Measurements from ENCODE around the gene PCYOX1L. TPM values are rescaled to one million over a fixed set of nuclear protein-coding genes. Genes with fewer than 3 reads are reported as not detected.

Gene PCYOX1L
- total and polyA plus RNA-seq, 9 of the 15 experiments (the other 6 are each of a cell fraction or from before 2014, with no cell fraction given), result 2.3 to 17.9 (median 6.0) TPM

DNA sequence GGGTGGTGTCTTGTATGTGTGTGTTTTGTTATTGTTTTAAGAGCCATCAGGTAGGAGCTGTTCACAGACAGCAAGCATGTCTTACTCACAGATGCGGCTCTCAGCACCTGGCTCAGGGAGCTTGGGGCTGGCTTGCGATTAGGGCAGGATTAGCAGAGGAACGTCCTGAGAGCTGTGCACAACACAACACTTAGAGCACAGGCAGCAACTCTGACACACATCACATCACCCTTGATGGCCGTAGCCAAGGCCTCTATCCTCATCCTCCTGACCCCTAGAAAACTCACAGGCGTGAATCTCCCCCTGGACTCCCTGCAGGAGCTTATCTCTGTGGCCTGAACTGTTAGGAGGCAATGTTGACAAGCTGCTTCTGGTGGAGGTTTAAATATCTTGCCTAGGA is 28.3 kb downstream of the PCYOX1L start (continued):
- TF ChIP-seq CTCFL (IDR thresholded peaks at IDR 0.05; ENCODE audit: borderline replicate concordance, insufficient read depth, low read depth, low read length, poor library complexity, severe bottlenecking) (no peak), CBX2 (IDR thresholded peaks at IDR 0.05; ENCODE audit: insufficient read depth, low read length, poor library complexity, severe bottlenecking) (no peak), ZNF584 (CRISPR knock-in tag; IDR thresholded peaks at IDR 0.05; ENCODE audit: low read depth) (no peak), HNRNPH1 (optimal IDR thresholded peaks at IDR 0.05; ENCODE audit: low read depth, low read length) (no peak)

DNA sequence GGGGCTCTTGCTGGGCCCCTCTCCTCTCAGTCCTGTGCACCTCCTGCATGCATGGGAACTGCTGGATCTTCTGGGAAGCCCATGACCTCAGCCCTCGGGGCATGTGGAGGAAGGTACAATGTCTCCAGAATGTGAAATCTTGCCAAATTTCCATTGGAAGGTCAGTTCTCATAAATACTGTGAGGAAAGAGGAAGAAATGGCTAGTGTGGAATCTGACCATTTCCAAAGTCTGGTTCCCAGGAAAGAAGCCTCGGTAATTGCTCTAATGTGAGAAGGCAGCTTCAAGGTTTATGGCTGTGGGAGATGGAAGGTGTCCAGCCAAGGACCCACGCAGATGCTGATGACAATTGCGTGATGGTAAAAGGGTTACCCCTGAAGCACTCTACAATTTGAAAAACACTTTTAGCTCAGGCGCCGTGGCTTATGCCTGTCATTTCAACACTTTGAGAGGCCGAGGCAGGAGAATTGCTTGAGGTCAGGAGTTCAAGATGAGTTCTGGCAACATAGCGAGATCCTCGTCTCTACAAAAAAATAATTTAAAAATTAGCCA is 29.3 kb downstream of the PCYOX1L start:
- ATAC-seq, result no peak
- H3K4me3 ChIP-seq, result no peak overlapping the region
- no peaks in the 10 kb centered on the region for H3K27me3 ChIP-seq (ENCODE audit: control insufficient read depth in 2 of 2, insufficient read depth in 2 of 2, low read length in 2 of 2)
- no peaks in the 10 kb centered on the region for H3K79me2 ChIP-seq (ENCODE audit: control insufficient read depth, insufficient read depth, low read length)
- TF ChIP-seq GABPA (tag; conservative IDR thresholded peaks at IDR 0.05; ENCODE audit: low read depth) (no peak), DMBX1 (CRISPR knock-in tag; IDR thresholded peaks at IDR 0.05; ENCODE audit: borderline replicate concordance) (no peak), ELF1 (tag; IDR thresholded peaks at IDR 0.05) (no peak), ZNF184 (CRISPR knock-in tag; IDR thresholded peaks at IDR 0.05) (no peak), ZNF436 (CRISPR knock-in tag; IDR thresholded peaks at IDR 0.05) (no peak), POLR2AphosphoS2 (IDR thresholded peaks at IDR 0.05; ENCODE audit: low read length) (no peak), ETV6 (IDR thresholded peaks at IDR 0.05; ENCODE audit: borderline replicate concordance in 1 of 2, low read depth in 2 of 2, low read length in 1 of 2) (no peak), ETV6 (CRISPR knock-in tag; IDR thresholded peaks at IDR 0.05; ENCODE audit: borderline replicate concordance) (no peak), PCBP1 (IDR thresholded peaks at IDR 0.05; ENCODE audit: low read depth, low read length, poor library complexity, severe bottlenecking) (no peak), SP2 (IDR thresholded peaks at IDR 0.05; ENCODE audit: extremely low read depth, low read depth, low read length, poor library complexity, severe bottlenecking) (no peak)
- H3K36me3 ChIP-seq (ENCODE audit: control insufficient read depth, insufficient read depth, low read length), result no peaks in the 10 kb centered on the region
- CTCF ChIA-PET (ENCODE audit: low intra/inter-chr PET ratio), result no interaction called here
- no peak overlapping the region for H2AFZ ChIP-seq (ENCODE audit: low read depth, low read length)
- WGBS (ENCODE audit: insufficient coverage, low coverage, missing lambda C conversion rate), result 60% methylated on average over 9 of the region's 9 CpGs
- H4K20me1 ChIP-seq (replicated peaks; ENCODE audit: control insufficient read depth, insufficient read depth, low read length), result no peaks in the 10 kb centered on the region
- DNase-seq (ENCODE audit: extremely low read depth in 1 of 4, low spot score in 3 of 4), result no peak
- no peak overlapping the region for H3K27ac ChIP-seq (ENCODE audit: extremely low read depth, low read depth, low read length)
- no peak overlapping the region for H3K4me2 ChIP-seq (ENCODE audit: insufficient read depth, low read length)
- BruUV-seq (replicated peaks), result no TSS peak
- peaks cover 3 to 10% of the 10 kb centered on the region in 2 experiments; a peak in 3 of 5 replicates for H3K4me1 ChIP-seq (replicated peaks in 1 of 2; ENCODE audit: control insufficient read depth in 2 of 2, insufficient read depth in 2 of 2, low read length in 2 of 2)
- no peak for FAIRE-seq
- intact Hi-C loops (cut with micrococcal nuclease), result no loop called here
- no peaks in the 10 kb centered on the region for H3K9me3 ChIP-seq (replicated peaks; ENCODE audit: control insufficient read depth, insufficient read depth, low read depth, low read length)
- in situ Hi-C loops (cut with MboI), result loop anchor here (5.0 kb wide), 1 partner anchor 40 kb away; no protein-coding TSS in a partner anchor
- no peaks in the 10 kb centered on the region for H3K9me1 ChIP-seq (ENCODE audit: control insufficient read depth, insufficient read depth, low read length)
- POLR2A ChIA-PET, result interaction anchor here (0.9 to 1.8 kb wide), 3 partner anchors 13 to 46 kb away, joined by 3 to 5 read pairs (median 3); no protein-coding TSS in a partner anchor
- no peak overlapping the region for H3K9ac ChIP-seq (ENCODE audit: insufficient read depth in 1 of 2, low read depth in 2 of 2, low read length in 2 of 2)

Data from K562 (cell line).